ENCODE results near the gene PTPRN2. TPM values are rescaled to one million over a fixed set of nuclear protein-coding genes. Genes with fewer than 3 reads are reported as not detected.

Gene PTPRN2
- total and polyA plus RNA-seq, 2 of the 13 experiments (the other 11 are each of a cell fraction or from before 2014, with no cell fraction given): 2.5 to 24.2 TPM

- no peak for TF ChIP-seq ZNF629 (CRISPR knock-in tag; conservative IDR thresholded peaks at IDR 0.05)
- no peak for TF ChIP-seq KLF9 (CRISPR knock-in tag; IDR thresholded peaks at IDR 0.05; ENCODE audit: low read depth)
These were observed at the start of gene PTPRN2 (continued) for GRCh38 chr7:158587162-158588084.

GRCh38 chr7:158633055-158633956 lies 45.7 kb upstream of the PTPRN2 start:
- Histone ChIP-seq H3K27ac (ENCODE audit: extremely low read length, insufficient read depth, low read length) (no peak overlapping the region), H3K4me1 (ENCODE audit: insufficient read depth, low read length) (peaks cover 17% of the 10 kb centered on the region), H3K36me3 (replicated peaks in 1 of 2; ENCODE audit: control insufficient read depth in 1 of 2, insufficient read depth in 2 of 2, low read length in 2 of 2) (peaks cover 1 to 4% of the 10 kb centered on the region in 2 experiments; a peak in 2 of 5 replicates), H3K9me3 (ENCODE audit: low read length) (no peaks in the 10 kb centered on the region), H4K20me1 (ENCODE audit: insufficient read depth, low read length) (no peaks in the 10 kb centered on the region), H2AFZ (ENCODE audit: low read length) (no peak overlapping the region), H3K4me3 (replicated peaks in 1 of 3; ENCODE audit: insufficient read depth in 1 of 3, low read depth in 2 of 3, low read length in 3 of 3) (no peak overlapping the region), H3K27me3 (ENCODE audit: control insufficient read depth in 1 of 2, insufficient read depth in 2 of 2, low read length in 2 of 2) (no peaks in the 10 kb centered on the region), H3K79me2 (ENCODE audit: insufficient read depth, low read length) (no peaks in the 10 kb centered on the region), H3K4me2 (ENCODE audit: low read depth, low read length) (no peak overlapping the region), H3K9ac (ENCODE audit: insufficient read depth, low read depth, low read length) (no peak overlapping the region)
- WGBS (ENCODE audit: low lambda C conversion rate): 92% methylated on average over 11 of the region's 11 CpGs
- BruUV-seq (replicated peaks): no TSS peak
- peak; percentile 32; the same call in 1 of the 2 replicates for TF ChIP-seq ZNF687 (CRISPR knock-in tag; IDR thresholded peaks at IDR 0.05)
- TF ChIP-seq MIER2 (CRISPR knock-in tag; IDR thresholded peaks at IDR 0.05): no peak
- FAIRE-seq (no peak), DNase-seq (ENCODE audit: low spot score) (no peak), ATAC-seq (no peak; the same call in 1 of the 3 replicates)
- POLR2A ChIA-PET: no interaction called here
- CTCF ChIA-PET (ENCODE audit: low intra/inter-chr PET ratio, low total read pairs): no interaction called here
- intact Hi-C loops (cut with micrococcal nuclease; ENCODE audit: unreplicated experiment): loop anchor here (5.0 kb wide), 1 partner anchor 41 kb away; no protein-coding TSS in a partner anchor
- in situ Hi-C loops (cut with HindIII; ENCODE audit: extremely low pct_ligation_motif_present, low pct_unique_long_range_greater_than_20kb): no loop called here
